GM19324 (cell line): ENCODE data around the gene PARVB.
"Not testable (repeated sequence)": the region's sequence is repeated elsewhere in the genome, so short reads cannot be mapped to it uniquely, and the experiment has no call there.

Source experiments
- ATAC-seq: cut with Tn5 transposase; IDR thresholded peaks from one replicate; pipeline ENCODE4 v1.9.1; 2021; ENCODE audit warnings: mild to moderate bottlenecking, moderate library complexity; ENCODE audit not compliant: unreplicated experiment, low FRiP score

PARVB gene

DNA sequence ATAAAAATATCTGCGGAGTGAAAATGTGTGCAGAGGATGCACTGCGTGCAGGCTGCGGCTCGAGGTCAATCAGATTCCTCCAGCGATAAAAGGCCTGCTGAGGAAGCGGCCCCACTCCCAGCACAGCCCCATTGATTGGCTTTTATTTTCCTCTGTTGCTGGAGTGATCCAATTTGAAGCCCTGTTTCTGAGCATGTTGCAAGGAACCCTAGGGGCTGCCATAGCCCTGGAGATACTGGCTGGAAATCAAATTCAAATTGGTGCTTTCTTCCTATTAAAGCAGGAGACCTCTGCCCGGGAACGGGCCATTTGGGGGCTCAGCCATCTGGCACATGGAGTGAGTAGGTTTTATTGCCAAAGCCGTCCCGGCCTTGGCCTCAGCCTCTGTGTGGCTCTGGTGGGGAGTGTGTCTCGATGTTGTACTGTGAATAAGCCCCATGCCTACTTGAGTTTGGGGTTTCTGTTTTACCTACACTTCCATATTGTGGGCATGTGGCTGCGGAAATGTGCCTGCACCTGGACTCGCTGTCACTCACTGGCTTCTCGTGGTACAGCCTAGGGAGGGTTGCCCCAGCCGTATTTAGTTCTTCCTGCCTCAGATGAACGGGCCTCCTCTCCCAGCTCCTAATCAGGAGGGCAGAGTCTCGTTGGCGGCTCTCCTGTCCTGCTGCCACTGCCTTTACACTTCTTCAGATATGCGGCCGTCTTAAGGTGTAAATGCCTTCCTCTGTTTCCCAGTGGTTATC lies 25.6 kb downstream of the PARVB start:
- ATAC-seq: no peak

DNA sequence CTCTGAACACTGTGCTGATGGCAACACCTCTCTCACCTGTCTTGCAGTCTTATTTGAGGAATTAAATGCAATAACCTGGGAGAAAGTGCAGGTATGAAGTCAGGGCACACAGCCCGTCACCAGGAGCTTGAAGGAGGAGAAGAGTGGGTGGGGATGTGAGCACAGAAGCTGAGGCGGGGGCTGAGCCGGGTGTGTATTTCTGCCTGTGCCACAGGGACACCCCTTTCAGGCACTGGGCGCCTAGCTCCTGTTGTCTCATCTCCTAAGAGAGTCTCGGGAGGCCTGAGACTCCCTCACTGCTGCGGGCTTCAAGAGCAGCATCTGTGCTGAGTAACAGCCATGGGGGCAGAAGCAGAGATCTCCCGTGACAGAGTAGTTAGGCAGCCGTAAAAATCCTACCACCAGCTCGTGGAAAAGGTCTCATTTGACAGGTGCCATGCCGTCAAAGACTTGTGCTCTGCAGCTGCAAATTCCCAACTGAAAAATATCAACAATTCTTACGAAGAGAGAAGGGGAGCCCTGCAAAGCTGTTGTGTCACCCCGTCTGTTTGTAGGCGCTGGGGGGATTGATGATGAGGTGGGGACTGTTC lies 26.8 kb downstream of the PARVB start:
- no peak for ATAC-seq

DNA sequence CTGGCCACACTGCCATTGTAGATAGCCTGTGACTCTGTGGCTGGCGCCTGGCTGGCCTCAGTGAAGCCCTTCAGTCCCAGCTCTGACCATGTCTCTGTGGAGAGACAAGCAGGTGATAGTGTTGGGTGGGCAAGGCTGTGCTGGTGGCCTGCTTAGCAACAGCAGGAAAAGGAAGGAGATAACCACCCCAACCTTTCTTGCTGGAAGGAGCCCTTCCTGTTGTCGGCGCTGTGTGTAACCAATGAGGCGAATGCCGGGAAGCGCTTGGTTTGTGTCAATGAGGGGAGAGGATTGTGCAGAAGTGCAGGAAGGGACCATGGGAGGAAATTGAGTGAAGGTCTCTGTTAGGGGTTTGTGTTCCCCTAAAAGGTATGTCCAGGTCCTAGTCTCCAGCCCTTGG lies 27.3 kb downstream of the PARVB start:
- ATAC-seq: no peak

DNA sequence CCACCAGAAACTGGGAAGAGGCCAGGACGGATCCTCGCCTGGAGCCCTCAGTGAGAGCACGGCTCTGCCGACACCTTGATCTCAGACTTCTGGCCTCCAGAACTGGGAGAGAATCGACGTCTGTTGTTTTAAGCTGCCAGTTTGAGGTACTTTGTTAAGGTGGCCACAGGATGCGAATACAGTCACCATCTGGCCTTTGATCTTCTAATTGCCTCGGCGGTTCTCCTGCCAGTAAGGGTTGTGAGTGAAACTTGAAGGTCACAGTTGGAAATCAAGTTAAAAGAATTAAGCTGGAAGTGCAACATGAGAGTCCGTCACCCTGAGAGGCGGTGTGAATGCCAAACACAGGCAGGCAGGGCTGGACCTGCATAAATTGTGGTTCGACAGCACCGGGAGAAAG lies 27.9 kb downstream of the PARVB start:
- ATAC-seq: no peak

DNA sequence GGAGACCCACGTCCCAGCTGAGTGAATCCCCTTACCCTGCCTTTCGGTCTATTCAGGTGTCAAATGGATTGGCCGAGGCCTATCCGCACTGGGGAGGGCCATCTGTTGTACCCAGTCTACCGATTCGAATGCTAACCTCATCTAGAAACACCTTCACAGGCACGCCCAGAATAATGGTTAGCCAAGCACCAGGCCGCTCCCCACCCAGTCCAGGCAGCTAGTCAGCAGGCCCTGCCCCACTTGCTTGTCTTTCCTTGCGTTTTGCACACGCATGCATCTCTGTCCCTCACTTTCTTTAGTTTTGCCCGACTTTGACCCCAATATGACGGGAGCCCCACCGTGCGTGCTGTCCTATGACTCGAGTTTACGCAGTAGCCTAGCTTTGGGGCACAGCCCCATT lies 31.7 kb downstream of the PARVB start:
- ATAC-seq: no peak

DNA sequence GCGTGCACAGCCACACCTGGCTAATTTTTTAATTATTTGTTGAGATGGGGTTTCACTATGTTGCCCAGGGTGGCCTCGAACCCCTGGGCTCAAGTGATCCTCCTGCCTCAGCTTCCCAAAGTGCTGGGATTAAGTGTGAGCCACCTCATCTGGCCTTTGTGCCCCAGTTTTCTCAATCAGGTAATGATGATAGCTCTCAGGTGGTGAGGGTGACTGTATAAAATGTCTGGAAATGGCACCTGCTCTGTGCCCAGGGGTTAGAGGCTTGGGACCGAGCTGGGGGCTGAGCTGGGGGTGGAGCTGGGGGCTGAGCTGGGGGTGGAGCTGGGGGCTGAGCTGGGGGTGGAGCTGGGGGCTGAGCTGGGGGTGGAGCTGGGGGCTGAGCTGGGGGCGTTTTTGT lies 32.5 kb downstream of the PARVB start:
- not testable (repeated sequence) for ATAC-seq

DNA sequence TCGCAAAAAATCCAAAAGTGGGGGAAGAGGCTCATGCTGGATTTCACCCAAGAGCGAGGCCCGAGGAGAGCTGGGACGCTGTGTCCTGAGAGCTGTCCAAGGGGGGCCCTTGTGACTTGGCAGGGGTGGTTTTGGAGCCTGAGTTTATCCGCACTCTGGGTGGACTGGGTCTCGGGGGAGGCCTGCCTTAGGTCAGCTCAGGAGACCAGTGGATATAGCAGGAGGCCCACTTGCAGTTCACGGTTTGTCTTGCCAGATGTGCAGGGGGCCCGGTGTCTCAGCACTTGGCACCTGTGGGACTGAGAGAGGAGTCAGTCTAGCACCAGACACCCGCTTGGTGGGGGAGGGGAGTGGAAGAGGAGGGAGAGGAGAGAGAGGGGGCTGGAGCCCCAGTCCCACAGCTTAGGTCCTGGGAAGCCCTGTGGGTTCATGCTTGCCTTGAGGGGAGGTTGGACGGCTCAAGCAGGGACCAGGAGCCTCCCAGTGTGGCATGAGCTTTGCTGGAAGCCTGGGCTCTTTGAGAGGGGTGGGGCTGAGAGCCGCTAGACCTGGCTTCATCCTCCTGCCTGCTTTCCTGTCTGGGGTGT lies 33.4 kb downstream of the PARVB start:
- no peak for ATAC-seq

DNA sequence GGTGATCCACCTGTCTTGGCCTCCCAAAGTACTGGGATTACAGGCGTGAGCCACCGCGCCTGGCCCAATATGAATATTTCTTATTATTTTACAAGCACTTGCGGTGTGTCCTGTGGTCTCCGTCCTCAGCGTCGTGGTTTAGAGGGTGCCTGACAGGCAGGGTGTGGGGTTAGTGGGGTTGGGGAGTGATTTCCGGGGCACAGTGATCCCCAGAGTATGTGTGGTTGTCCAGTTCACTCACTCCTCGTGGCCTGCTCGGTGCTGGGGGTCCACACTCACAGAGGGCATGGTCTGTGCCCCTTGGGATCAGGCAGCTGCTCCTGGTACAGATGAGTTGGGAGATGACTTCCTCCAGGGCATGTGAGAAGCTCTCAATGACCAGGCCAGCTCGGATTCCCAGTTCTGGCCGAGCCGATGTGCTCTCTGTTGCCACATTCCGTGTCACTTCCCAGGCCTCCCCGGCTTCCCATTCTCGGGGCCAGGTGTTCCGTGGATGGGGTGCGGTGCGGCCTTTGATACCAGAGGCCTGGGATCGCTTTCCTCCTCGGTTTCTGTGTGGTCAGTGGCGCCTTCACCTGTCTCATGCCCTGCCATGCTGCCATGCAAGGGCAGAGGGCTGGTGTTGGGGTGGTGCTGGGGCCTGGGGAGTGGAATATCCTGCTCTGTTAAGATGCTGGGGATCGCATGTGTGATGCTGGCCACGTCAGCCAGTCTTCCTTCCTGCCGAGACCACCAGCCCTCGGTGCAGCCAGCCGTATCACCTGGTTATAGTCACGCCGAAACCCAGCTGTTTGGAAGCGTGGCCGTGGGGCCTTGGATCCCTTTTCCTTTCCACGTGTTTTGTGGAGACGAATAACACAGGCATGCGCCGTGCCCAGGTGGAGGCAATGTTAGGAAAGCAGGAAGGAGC lies 39.6 kb downstream of the PARVB start:
- ATAC-seq: no peak

DNA sequence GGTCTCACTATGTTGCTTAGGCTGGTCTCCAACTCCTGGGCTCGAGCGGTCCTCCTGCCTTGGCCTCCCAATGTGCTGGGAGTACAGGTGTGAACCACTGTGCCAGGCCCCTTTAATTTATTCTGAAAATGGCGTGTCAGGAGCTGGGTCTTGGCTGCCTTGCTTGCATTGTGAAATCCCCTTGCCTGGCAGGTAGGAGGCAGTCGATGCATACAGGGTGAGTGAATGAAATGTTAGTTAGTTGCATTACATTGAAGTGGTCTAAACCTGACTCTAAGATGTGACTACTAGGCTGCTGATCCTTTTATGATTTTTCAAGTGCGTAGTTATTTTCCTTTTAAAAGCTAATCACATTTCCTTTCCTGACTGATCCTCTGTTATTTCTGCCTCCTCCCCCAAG lies 42.9 kb downstream of the PARVB start:
- no peak for ATAC-seq

DNA sequence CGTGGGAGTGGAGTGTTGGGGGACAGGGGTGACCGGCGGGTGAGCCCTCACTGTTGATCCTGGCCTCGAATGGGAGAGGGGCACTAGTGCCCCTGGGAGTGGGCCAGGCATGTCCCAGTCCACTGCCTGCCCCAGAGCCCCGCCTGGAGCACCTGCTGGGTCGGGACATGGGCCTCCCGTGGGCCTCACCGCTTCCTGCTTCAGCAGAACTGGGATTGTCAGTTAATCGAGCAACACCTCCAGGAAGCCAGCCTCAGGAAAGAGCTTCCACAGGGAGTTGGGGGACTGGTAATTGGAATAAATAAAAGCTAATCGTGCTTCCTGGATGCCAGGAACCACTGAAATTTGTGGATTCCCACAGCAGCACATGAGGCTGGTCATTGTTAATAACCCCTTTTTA lies 43.8 kb downstream of the PARVB start:
- no peak for ATAC-seq

DNA sequence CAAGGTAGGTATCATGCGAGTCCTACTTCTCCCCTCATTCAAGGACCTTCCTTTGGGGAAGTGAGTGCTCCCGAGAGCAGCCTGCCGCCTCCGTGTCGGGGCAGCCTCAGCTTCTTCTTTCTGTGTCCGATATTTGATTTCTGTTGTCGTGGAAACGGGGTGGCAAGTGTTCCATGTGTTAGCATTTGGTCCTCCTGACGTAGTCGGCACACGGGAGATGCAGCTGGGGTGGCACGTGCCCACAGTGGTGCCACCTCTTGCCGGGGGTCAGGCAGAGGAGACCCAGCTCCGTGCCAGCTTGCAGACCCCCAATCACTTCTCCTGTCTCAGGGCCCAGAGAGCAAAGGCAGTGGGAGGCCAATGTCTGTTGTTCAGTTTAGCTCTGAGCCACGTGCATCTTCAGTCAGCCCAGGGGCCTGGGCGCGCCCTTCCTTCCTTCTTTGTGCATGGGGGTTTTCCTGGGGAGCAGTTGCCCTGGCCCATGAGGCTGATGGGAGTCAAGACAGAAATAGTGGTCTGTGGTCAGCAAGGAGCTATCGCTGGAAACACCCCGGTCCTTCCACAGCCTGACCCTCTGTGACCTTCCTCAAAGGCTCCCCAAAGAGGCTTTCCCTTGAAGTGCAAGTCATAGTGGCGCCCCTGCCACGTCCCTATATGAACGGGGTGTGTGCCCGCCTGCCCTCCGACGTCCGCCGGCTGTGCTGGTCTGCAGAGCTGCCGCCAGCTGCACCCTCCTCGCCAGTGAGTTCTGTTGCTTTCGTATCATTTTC lies 44.5 kb downstream of the PARVB start:
- no peak for ATAC-seq

DNA sequence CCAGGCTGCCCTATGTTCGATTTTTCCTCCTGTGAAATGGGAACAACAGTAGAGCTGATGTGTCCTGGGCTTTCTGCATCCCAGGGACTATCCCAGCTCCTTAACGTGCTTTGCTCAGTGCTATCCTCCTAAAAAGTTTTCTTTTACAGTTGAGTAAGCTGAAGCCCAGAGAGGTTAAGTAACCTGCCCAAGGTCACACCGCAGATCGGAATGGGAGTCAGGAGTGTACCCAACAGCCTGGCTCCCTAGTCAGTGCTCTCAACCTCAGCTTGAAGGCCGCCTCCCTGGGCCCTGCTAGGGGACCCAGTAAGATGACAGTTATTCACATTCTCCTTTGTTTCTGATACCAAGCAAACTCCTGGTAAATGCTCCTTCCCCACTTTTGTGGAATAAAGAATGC lies 45.9 kb downstream of the PARVB start:
- no peak for ATAC-seq

DNA sequence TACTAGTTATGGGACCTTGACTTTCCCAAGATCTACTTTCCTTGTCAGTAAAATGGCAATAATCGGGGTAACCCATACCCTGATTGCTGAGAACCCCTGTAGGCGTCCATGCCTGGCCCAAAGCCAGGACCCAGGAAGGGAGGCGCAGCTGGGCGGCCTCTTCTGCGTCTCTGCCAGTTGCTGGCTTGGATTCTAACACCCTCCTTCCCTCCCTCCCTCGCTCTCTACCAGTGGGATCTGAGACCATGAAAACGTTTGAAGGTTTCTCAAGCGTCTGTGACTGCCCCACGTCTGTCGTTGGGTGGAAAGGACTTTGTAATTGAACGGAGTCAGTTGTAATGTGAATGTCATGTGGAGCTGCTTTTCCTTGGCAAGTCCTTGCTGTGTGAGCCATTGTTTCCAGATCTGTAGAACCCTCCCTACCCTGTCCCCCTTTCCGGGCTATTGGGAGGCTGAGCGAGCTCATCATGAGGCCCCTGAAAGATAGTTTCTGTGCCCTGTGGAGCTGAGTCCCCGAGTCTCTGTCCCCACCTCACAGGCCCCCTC lies 47.8 kb downstream of the PARVB start:
- no peak for ATAC-seq

DNA sequence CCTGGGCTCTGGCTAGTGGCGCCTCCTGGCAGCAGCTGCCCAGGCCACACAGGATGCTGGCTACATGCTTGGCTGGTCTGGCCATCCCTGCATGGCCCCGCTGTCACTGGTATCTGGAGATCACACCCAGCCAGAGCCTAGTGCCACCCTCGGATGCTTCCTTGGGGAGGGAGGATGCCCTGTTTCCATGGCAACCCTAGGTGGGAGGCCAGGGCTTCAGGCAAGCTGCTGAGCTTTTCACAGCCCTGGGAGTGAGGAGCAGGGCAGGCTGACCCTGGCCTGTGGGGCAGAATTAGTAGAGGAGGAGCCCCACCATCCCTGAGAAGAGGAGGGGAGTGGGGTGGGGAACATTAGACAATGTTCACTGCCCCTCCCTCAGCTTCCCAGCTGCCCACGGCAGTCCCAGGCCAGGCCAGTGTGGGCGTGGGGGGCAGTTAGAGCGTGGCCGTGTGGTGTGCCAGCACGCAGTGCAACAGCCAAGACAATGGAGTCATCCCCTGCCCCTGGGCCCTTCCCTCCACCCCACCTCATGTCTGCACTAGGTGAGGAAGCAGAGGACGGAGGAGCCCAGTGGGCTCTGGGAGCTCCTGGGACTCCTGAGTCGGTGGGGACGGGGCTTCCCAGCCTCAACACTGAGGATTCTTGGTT lies 50.4 kb downstream of the PARVB start:
- no peak for ATAC-seq

DNA sequence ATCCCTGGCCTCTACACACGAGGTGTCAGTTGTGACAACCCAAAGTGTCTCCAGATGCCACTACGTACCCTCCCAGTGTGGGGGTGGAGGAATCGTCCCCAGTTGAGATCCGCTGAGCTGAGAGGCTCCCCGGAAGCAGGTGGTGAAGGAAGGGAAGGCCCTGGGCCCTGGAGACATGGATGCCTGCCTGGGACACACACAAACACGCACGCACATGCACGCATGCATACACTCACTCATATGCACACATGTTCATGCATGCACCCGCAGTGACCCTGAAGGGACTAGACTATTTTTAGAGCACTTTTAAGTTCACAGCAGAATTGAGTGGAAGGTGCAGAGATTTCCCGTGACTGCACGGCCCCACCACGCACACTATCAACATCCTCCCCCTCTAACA lies 50.9 kb downstream of the PARVB start:
- no peak for ATAC-seq

DNA sequence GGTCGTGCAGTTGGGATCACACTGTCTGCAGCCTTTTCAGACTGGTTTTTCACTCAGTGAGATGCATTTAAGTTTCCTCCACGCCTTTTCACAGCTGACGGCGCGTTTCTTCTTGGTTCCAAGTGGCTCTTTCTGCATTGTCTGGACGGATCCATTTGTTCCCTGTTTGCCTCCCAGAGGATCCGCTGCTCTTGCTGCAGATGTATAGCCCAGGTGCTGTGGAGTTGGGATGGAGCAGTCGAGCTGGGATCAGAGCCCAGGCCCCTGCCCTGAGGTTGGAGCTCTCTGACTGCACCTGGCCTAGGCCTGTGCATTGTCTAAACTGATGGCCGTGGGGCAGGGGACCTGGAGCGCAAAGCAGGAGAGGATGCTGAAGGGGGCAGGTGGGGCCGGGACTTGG lies 51.6 kb downstream of the PARVB start:
- no peak for ATAC-seq

DNA sequence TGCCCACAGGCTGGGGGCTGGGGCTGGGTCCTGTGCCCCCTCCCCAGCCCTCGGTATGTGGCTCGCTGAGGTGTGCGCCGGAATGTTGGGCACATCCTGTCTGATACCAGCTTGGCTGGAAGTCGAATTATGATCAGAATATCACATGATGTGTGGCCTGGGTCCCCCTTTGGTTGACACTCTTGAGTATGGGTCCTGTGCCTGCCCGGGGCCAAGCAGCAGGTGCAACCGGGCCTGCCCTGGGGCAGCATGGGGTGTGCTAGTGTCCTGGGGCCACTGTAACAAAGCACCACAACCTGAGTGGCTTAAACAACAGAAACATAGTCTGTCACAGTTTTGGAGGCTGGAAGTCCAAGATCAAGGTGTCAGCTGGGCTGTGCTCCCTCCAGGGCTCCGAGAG lies 52.7 kb downstream of the PARVB start:
- ATAC-seq: no peak

DNA sequence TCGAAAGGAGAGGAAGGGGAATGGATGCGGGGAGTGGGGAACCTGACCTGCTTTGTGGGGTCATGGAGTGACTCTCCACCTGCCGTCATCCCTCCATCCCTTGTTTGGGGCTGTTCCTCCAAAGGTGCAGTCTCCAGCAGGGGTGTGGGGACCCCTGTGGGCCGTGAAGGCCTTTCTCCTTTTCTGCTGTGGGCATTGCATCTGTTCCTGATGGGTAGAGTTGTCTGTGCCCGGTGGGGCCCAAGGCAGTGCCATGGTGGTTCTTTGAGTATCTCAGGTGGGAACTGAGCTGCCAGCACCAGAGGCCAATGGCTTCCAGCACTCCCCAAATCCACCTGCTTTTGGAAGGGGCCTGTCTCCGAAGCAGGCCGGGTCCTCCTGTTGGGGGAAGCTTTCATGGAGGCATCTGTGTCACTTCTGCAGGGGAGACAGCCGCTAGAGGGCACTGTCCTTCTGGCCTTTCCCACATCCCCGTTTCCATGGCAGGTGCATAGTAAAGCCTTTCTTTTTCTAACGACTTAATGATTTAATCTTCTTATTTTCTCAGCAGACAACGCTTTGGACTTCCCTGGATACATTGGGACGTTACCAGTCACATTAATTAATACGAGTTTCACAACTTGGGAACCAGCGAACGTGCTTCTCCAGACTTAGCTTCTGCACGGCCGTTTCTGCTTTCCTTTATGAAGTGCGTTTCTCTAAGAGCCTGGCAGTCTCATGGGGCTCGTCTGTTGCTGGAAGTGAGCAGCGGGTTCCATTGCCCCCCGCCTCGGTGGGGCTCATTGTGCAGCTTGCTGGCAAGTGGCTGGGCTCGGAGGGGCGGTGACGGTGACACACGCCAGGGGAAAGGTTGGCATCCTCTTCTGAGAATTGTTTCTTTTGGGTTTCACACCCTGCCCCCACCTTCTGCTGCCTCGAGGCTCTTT lies 57.1 kb downstream of the PARVB start:
- no peak for ATAC-seq

DNA sequence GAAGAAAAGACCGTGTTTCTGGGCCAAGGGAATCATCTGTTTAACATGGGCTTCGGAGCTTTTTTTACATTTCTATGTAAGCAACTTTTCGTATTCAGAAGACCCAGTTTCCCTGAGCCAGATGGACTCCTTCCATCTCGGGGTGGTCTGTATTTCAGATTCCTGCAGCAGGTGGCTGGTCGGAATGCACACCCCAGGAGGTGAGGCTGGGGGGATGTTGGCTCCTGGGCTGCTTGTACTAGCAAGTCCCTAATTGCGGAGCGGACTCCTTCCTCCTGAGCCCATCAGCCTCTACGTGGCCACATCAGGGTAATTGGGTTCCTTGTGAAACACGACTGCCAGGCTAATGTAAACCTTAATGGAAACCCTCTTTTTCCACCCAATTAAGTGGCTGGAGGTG lies 58.7 kb downstream of the PARVB start:
- ATAC-seq: no peak
